SU-DHL-6 (cell line): ENCODE results near the gene RNF152.

Source experiments
- CTCF ChIP-seq: fragments of 200-600 bp; sonication (generic); IDR thresholded peaks from one replicate; pipeline ENCODE4 v1.5.1; 2017; ENCODE audit warnings: antibody characterized with exemption, mild to moderate bottlenecking, low read length, moderate library complexity; ENCODE audit not compliant: insufficient read depth, poor library complexity, severe bottlenecking
- EZH2phosphoT487 ChIP-seq: fragments of 200-600 bp; sonication (generic), shearing (Covaris generic); conservative IDR thresholded peaks from 2 replicates; pipeline ENCODE4 v1.6.1; 2018; ENCODE audit warnings: mild to moderate bottlenecking, antibody characterized with exemption, low read length, moderate library complexity, mixed read lengths

- TF ChIP-seq CTCF (no peak), EZH2phosphoT487 (no peak)
Observed at GRCh38 chr18:61847164-61847791, 45.5 kb downstream of the RNF152 start.
